NCI-H1436 treated with DMSO at 0.1 percent for 48 hours (cell line): ENCODE measurements around the gene C4A.
"Not testable (repeated sequence)": the region's sequence is repeated elsewhere in the genome, so short reads cannot be mapped to it uniquely, and the experiment has no call there.

Source experiments
- DNase-seq: peaks from one replicate; lab custom pipeline; 2025; lab: John Stamatoyannopoulos, UW

Gene C4A

GRCh38 chr6:31979238-31979898, 2.5 kb upstream of the C4A start:
- no peak for DNase-seq

GRCh38 chr6:31980195-31980876, 1.5 kb upstream of the C4A start:
- DNase-seq: not testable (repeated sequence)

- DNase-seq: not testable (repeated sequence)
Observed at GRCh38 chr6:31980998-31981397, 859 bp upstream of the C4A start.

- not testable (repeated sequence) for DNase-seq
Observed at GRCh38 chr6:31989363-31989762, 7.5 kb downstream of the C4A start.

DNA sequence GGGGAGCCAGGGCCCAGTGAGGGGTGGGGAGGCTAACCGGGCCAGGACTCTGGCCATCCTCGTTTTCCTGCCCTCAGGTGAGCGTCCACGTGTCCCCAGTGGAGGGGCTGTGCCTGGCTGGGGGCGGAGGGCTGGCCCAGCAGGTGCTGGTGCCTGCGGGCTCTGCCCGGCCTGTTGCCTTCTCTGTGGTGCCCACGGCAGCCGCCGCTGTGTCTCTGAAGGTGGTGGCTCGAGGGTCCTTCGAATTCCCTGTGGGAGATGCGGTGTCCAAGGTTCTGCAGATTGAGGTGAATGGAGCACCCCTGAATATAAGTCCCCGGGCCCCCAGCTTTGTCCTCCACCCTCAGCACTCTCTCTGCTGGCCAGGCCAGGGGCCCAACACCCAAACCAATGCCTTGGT, 12.6 kb downstream of the C4A start:
- DNase-seq: not testable (repeated sequence)

- DNase-seq: not testable (repeated sequence)
Observed at GRCh38 chr6:31996385-31996784, 14.5 kb downstream of the C4A start.

GRCh38 chr6:32002546-32003268, 20.9 kb downstream of the C4A start:
- not testable (repeated sequence) for DNase-seq

- DNase-seq: not testable (repeated sequence)
Observed at GRCh38 chr6:32003301-32003700, 21.4 kb downstream of the C4A start.

DNA sequence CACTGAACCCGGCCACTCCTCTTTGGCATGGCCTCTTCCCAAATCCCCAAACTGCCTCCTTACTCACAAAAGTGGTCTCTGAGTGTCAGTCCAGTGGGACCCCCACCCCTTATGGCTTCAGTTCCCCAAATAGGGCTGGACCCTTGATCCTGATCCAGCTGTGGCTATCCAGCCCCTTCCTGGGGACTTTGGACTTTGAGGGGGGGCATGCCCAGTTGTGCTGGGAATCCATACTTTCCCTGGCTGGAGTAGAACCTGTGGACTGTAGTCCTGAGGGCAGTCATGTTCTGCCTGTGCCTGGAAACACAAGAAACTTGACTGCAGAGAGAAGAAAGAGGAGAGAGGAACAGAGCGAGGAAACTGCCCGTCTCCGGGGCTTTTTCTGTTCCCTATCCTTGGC, 22.5 kb downstream of the C4A start:
- DNase-seq: not testable (repeated sequence)

GRCh38 chr6:32004864-32005537, 23.1 kb downstream of the C4A start:
- DNase-seq: not testable (repeated sequence)

DNA sequence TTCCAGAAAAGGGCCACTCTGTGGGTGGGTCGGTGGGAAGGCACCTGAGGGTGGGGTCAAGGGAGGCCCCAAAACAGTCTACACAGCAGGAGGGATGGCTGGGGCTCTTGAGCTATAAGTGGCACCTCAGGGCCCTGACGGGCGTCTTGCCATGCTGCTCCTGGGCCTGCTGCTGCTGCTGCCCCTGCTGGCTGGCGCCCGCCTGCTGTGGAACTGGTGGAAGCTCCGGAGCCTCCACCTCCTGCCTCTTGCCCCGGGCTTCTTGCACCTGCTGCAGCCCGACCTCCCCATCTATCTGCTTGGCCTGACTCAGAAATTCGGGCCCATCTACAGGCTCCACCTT, 23.7 kb downstream of the C4A start:
- DNase-seq: not testable (repeated sequence)

DNA sequence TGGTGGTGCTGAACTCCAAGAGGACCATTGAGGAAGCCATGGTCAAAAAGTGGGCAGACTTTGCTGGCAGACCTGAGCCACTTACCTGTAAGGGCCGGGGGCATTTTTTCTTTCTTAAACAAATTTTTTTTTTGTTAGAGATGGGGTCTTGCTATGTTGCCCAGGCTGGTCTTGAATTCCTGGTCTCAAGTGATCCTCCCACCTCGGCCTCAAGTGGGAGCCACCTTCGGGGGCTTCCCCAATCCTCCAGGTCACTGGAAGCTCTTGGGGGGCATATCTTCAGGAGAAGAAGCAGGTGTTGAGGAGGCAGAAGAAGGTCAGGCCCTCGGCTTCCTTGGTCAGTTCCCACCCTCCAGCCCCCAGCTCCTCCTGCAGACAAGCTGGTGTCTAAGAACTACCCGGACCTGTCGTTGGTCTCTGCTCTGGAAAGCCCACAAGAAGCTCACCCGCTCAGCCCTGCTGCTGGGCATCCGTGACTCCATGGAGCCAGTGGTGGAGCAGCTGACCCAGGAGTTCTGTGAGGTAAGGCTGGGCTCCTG, 24.2 kb downstream of the C4A start:
- DNase-seq: not testable (repeated sequence)

DNA sequence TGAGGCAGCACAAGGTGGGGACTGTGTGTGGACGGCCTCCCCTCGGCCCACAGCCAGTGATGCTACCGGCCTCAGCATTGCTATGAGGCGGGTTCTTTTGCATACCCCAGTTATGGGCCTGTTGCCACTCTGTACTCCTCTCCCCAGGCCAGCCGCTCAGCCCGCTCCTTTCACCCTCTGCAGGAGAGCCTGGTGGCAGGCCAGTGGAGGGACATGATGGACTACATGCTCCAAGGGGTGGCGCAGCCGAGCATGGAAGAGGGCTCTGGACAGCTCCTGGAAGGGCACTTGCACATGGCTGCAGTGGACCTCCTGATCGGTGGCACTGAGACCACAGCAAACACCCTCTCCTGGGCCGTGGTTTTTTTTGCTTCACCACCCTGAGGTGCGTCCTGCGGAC, 25.2 kb downstream of the C4A start:
- not testable (repeated sequence) for DNase-seq

GRCh38 chr6:32008037-32008436, 26.2 kb downstream of the C4A start:
- DNase-seq: not testable (repeated sequence)

- not testable (repeated sequence) for DNase-seq
Observed at GRCh38 chr6:32008616-32009015, 26.8 kb downstream of the C4A start.

- DNase-seq: not testable (repeated sequence)
Observed at GRCh38 chr6:32009537-32009936, 27.7 kb downstream of the C4A start.

DNA sequence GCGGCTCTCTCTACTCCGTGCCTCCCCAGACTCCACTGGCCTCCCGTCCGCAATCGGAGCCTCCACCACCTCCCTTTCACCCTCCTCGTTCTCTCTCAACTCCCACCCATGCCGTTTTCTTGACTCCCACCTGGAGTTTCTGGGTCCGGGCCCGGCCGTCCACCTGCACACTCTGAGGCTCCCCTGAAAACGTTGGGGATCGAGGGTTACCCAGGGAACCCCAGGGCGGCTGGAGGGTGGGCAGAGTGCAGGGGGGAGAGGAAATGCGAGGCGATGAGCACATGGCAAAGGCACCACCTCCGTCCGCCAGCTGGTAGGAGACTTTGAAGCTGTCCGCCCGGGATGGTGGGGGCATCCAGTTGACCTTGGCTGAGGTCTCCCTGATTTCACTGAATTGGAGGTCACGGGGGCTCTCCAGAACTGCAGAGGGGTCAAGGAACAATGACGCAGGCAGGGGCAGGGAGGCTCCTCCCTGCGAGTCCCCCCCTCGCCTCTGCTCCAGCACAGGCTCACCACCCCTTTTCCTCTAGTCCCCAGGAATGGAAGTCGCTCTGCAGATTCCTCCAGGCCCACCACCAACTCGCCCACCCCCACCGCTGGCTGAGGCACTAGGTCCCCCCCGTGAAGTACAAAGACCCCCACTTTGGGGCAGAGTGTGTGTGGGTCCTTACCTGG, 29.1 kb downstream of the C4A start:
- not testable (repeated sequence) for DNase-seq

GRCh38 chr6:32012941-32013617, 31.2 kb downstream of the C4A start:
- DNase-seq: not testable (repeated sequence)

DNA sequence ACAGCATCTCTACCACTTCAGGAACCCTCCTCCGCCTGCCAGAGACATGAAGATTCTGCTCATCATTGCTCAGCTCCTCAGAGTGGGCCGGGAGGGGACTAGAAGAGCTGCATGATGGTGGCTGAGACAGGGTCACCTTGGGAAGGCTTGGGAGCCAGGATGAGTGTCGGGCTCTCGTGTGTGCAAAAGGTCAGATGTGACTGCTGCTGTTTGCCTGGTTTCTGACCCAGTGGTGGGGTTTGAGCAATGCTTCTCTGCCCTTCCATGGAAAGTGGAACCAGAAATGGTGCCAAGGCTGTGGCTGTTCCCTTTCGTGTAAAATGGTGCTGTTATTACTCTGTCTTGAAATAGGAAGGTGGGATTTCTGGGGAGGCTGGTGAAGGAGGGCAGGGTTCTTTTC, 31.9 kb downstream of the C4A start:
- DNase-seq: not testable (repeated sequence)

GRCh38 chr6:32014547-32014946, 32.7 kb downstream of the C4A start, which contains the start of gene C4B:
Gene C4B, plus strand, starts transcription at chr6:32014795. Its CDS starts 51 bp downstream, at chr6:32014846.
- DNase-seq: not testable (repeated sequence)

DNA sequence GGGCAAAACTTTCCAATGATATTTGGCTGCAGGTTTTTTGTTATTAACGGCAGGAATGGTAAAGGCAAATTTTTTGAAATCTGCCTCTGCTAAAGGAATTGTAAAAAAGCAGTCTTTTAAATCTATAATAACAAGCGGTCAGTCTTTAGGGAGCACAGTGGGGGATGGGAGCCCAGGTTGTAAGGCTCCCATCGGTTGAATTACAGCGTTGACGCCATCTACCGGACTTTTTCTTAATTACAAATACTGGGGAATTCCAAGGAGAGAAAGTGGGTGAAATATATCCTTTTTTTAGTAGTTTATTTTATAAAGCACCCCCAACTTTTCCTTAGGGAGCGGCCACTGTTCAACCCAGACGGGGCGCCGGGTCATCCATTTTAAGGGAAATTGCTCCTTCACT, 40.2 kb downstream of the C4A start:
- DNase-seq: not testable (repeated sequence)
